ENCODE results near the gene P2RX5. TPM values are rescaled to one million over a fixed set of nuclear protein-coding genes. Genes with fewer than 3 reads are reported as not detected.

P2RX5 gene
- total RNA-seq, 1 experiment from 2014 or later, result 11.6 TPM

DNA sequence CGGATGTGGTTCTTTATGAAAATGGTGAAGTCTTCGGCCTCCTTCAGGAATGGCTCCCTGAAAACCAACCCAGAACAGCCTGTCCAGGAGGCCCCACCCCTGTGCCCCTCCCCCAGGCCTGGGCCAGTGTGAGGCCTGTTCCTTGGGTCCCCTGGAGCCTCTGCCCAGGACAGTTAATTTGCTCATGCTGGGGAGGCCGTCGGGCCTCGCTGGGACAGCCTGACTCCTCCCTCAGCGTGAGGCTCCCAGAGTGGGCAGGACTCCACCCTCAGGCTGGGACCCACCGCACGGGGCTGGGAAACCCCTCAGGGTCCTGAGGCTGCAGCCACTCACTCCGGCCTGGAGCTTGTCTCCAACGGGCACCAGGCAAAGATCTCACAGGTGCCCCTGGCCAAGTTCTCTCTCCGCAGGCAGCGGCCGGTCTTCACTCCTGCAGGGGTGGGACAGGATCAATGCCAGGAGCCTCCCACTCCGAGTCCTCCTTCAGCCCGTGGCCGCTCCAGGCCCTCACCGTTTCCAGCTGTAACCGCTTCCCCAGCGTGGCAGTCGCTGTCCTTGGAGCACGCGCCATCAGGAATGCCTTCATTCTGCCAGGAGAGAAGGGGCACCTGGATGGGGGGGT, 5.8 kb downstream of the P2RX5 start:
- CTCF ChIA-PET, result interaction anchor here (0.6 kb wide), 1 partner anchor 90 kb away, joined by 3 read pairs; no protein-coding TSS in a partner anchor
- Mint-ChIP-seq H3K36me3 (ENCODE audit: insufficient read depth, unreplicated experiment) (peaks cover 6% of the 10 kb centered on the region), H3K27ac (ENCODE audit: unreplicated experiment) (no peak overlapping the region)

DNA sequence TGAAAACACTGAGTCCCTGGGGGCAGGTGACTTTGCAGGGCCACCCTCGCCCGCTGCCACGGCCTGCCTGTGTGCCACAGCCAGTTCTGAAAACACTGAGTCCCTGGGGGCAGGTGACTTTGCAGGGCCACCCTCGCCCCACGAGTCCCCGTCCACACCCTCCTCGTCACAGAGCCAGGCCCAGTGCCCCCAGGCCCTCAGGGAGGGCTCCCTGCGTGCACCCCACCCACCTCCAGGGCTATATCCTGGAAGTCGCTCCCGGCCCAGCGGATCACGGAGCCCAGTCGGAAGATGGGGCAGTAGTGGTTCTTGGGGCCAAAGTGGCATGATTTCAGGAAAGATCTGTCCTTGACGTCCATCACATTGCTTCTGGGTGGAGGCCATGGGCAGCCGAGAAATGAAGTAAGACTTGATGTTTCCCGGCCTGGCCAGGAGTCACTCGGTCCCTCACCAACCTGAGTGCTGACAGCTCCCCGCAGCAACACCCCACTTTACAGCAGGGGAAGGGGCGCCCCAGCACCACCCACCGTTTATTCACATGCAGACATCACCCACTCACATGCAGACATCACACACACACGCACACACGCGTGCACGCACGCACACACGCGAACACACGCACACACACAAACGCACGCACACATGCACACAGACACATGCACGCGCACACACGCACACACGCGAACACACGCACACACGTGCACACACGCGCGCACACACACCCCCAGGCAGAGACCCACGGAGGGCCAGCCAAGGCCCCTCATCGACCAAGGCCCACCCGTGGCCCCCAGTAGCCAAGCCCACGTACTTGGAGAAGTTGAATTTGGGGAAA, 6.5 kb downstream of the P2RX5 start:
- DNase-seq, result no peak
- Mint-ChIP-seq H3K4me1 (ENCODE audit: low read depth, unreplicated experiment) (no peaks in the 10 kb centered on the region), H3K4me3 (ENCODE audit: low read depth, unreplicated experiment) (no peak overlapping the region), H3K27ac (ENCODE audit: unreplicated experiment) (no peak overlapping the region), H3K27me3 (ENCODE audit: unreplicated experiment) (no peaks in the 10 kb centered on the region), H3K9me3 (ENCODE audit: low read depth, unreplicated experiment) (no peaks in the 10 kb centered on the region), H3K36me3 (ENCODE audit: insufficient read depth, unreplicated experiment) (no peaks in the 10 kb centered on the region)
- CTCF ChIA-PET, result no interaction called here
- intact Hi-C loops (cut with micrococcal nuclease; ENCODE audit: unreplicated experiment), result no loop called here
- no TSS peak for BruUV-seq (replicated peaks)
- TF ChIP-seq CTCF (IDR thresholded peaks at IDR 0.05; ENCODE audit: unreplicated experiment), result no peak

More for the DNA sequence above, 5.8 kb downstream of the P2RX5 start:
- no peak for TF ChIP-seq CTCF (IDR thresholded peaks at IDR 0.05; ENCODE audit: unreplicated experiment)
- no peaks in the 10 kb centered on the region for H3K9me3 Mint-ChIP-seq (ENCODE audit: low read depth, unreplicated experiment)
- BruUV-seq (replicated peaks), result no TSS peak
- intact Hi-C loops (cut with micrococcal nuclease; ENCODE audit: unreplicated experiment), result no loop called here
- DNase-seq, result no peak
- no peaks in the 10 kb centered on the region for H3K4me1 Mint-ChIP-seq (ENCODE audit: low read depth, unreplicated experiment)
- H3K4me3 Mint-ChIP-seq (ENCODE audit: low read depth, unreplicated experiment), result no peak overlapping the region
- H3K27me3 Mint-ChIP-seq (ENCODE audit: unreplicated experiment), result no peaks in the 10 kb centered on the region

DNA sequence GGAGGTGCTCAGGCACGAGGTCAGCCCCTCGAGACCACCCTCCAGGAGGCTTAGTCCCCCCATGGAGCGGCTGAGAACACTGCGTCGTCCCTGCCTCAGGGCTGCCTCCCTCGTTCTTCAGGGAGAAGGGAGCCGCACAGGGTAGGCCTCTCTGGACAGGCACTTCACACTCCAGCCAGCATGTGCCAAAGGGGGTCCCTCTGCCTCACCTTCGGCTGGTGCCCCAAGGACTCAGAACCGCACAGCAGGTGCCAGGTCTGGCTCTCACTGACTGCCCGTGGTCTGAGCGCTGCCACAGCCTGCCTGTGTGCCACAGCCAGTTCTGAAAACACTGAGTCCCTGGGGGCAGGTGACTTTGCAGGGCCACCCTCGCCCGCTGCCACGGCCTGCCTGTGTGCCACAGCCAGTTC, 7.1 kb downstream of the P2RX5 start:
- Mint-ChIP-seq H3K4me3 (ENCODE audit: low read depth, unreplicated experiment) (no peak overlapping the region), H3K27ac (ENCODE audit: unreplicated experiment) (no peak overlapping the region), H3K9me3 (ENCODE audit: low read depth, unreplicated experiment) (no peaks in the 10 kb centered on the region), H3K4me1 (ENCODE audit: low read depth, unreplicated experiment) (no peaks in the 10 kb centered on the region), H3K36me3 (ENCODE audit: insufficient read depth, unreplicated experiment) (no peaks in the 10 kb centered on the region), H3K27me3 (ENCODE audit: unreplicated experiment) (no peaks in the 10 kb centered on the region)
- intact Hi-C loops (cut with micrococcal nuclease; ENCODE audit: unreplicated experiment), result no loop called here
- no TSS peak for BruUV-seq (replicated peaks)
- no peak for DNase-seq
- TF ChIP-seq CTCF (IDR thresholded peaks at IDR 0.05; ENCODE audit: unreplicated experiment), result no peak
- CTCF ChIA-PET, result no interaction called here

DNA sequence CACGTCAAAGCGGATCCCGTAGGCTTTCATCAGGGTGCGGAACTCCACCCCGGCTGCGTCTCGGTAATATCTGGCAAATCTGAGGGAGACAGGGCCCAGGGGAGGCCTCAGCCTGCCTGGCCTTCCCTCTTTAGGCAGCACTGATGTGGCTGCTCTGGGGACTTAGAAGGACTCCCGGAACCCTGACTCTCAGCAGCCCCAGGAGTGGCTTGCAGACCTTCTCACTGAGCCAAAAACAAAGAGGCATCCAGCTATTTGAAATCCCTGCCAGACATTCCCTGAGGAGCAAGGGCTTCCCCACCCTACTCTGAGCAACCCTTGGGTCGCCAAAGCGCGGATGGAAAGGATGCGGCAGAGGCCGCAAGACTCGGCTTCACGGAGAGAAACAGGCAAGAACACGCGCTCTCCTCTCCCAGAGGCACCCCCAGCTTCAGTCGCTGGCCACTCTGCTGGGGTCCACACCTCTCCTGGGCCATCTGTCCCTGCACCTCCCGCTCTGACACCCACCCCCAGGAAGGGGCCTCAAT, 7.9 kb downstream of the P2RX5 start:
- CTCF ChIA-PET, result no interaction called here
- no peak for DNase-seq
- no peaks in the 10 kb centered on the region for H3K27me3 Mint-ChIP-seq (ENCODE audit: unreplicated experiment)
- no peaks in the 10 kb centered on the region for H3K9me3 Mint-ChIP-seq (ENCODE audit: low read depth, unreplicated experiment)
- TF ChIP-seq CTCF (IDR thresholded peaks at IDR 0.05; ENCODE audit: unreplicated experiment), result no peak
- H3K27ac Mint-ChIP-seq (ENCODE audit: unreplicated experiment), result no peak overlapping the region
- intact Hi-C loops (cut with micrococcal nuclease; ENCODE audit: unreplicated experiment), result no loop called here
- no peak overlapping the region for H3K4me3 Mint-ChIP-seq (ENCODE audit: low read depth, unreplicated experiment)
- no peaks in the 10 kb centered on the region for H3K4me1 Mint-ChIP-seq (ENCODE audit: low read depth, unreplicated experiment)
- H3K36me3 Mint-ChIP-seq (ENCODE audit: insufficient read depth, unreplicated experiment), result no peaks in the 10 kb centered on the region
- BruUV-seq (replicated peaks), result no TSS peak
